HL-60 (cell line): ENCODE results near the gene IRF2.
"Not testable (repeated sequence)": the region's sequence is repeated elsewhere in the genome, so short reads cannot be mapped to it uniquely, and the experiment has no call there.

ENCODE experiments used
- DNase-seq, 2 experiments: peaks; one replicate each; pipeline ENCODE4 v3.0.0-alpha.2; 2010 to 2020; ENCODE audit warnings: low read depth in 1 of 2, low spot score in 1 of 2
- H3K27ac ChIP-seq: fragments of 250-450 bp; sonication (Bioruptor Pico); replicated peaks from 2 replicates; pipeline ENCODE4 v1.5.1; 2020; ENCODE audit warnings: mild to moderate bottlenecking, moderate library complexity
- H3K27me3 ChIP-seq: fragments of 250-450 bp; sonication (Bioruptor Pico); 2 replicates; pipeline ENCODE4 v1.5.1; 2021; ENCODE audit warnings: mild to moderate bottlenecking, moderate library complexity; ENCODE audit not compliant: insufficient read depth, poor library complexity, severe bottlenecking
- H3K4me3 ChIP-seq: replicated peaks from 2 replicates; pipeline ENCODE4 v1.5.1; 2011; ENCODE audit warnings: mild to moderate bottlenecking, control low read depth, low read length; ENCODE audit not compliant: insufficient read depth
- CTCF ChIP-seq: IDR thresholded peaks from one replicate; pipeline ENCODE4 v1.5.1; 2011; ENCODE audit warnings: low read length, control low read depth, inconsistent platforms; ENCODE audit not compliant: insufficient read depth
- GABPA ChIP-seq: IDR thresholded peaks from 2 replicates; pipeline ENCODE4 v1.6.1; 2012; ENCODE audit warnings: low read depth
- POLR2AphosphoS5 ChIP-seq: IDR thresholded peaks from 2 replicates; pipeline ENCODE4 v1.6.1; 2012; ENCODE audit warnings: low read depth
- REST ChIP-seq: IDR thresholded peaks from 2 replicates; pipeline ENCODE4 v1.6.1; 2012; ENCODE audit warnings: low read depth; ENCODE audit not compliant: insufficient replicate concordance
- SPI1 ChIP-seq: IDR thresholded peaks from 2 replicates; pipeline ENCODE4 v1.6.1; 2012; ENCODE audit warnings: low read depth, mild to moderate bottlenecking, borderline replicate concordance

Gene IRF2

GRCh38 chr4:184376126-184376838 is 98.1 kb downstream of the IRF2 start:
- Histone ChIP-seq H3K4me3 (no peak overlapping the region), H3K27ac (no peak overlapping the region), H3K27me3 (no peaks in the 10 kb centered on the region)
- TF ChIP-seq REST, result no peak
- no peak for TF ChIP-seq CTCF
- no peak for TF ChIP-seq SPI1
- no peak for TF ChIP-seq GABPA
- TF ChIP-seq POLR2AphosphoS5, result no peak
- DNase-seq, result no peak

- not testable (repeated sequence) for H3K4me3 ChIP-seq, H3K27ac ChIP-seq, H3K27me3 ChIP-seq
- peak; percentile 64 for TF ChIP-seq SPI1
- peak; percentile 38 to 53 for DNase-seq
Measured at GRCh38 chr4:184375623-184376022, 98.7 kb downstream of the IRF2 start.

DNA sequence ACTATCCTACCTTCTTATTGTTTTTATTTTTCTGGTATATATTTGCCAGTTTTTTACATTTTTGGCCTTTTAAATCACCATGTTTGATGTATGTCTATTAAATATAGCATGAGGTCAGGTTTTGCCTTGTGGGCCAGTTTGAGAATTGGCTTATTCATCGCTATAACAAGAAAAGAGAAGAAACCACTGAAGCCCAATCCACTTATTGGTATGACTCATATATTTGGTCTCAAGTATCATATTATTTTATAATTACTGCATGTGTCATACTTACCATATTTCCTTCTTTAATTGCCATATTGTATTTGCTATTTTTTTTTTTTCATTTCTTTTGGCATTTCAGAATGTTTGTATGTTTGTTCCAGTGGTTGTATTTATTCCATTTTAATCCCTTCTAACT is 99.3 kb downstream of the IRF2 start:
- no peaks in the 10 kb centered on the region for H3K27me3 ChIP-seq
- no peak overlapping the region for H3K27ac ChIP-seq
- H3K4me3 ChIP-seq, result no peak overlapping the region
- DNase-seq, result no peak
- TF ChIP-seq REST (no peak), POLR2AphosphoS5 (no peak), GABPA (no peak), SPI1 (no peak), CTCF (no peak)

- Histone ChIP-seq H3K27me3 (no peaks in the 10 kb centered on the region), H3K4me3 (no peak overlapping the region), H3K27ac (no peak overlapping the region)
- DNase-seq, result no peak
- TF ChIP-seq POLR2AphosphoS5 (no peak), CTCF (no peak), GABPA (no peak), SPI1 (no peak), REST (no peak)
Measured at GRCh38 chr4:184373886-184374405, 100.4 kb downstream of the IRF2 start.
